ENCODE data around the gene IL18.
"Not testable (repeated sequence)": the region's sequence is repeated elsewhere in the genome, so short reads cannot be mapped to it uniquely, and the experiment has no call there.

IL18 gene

DNA sequence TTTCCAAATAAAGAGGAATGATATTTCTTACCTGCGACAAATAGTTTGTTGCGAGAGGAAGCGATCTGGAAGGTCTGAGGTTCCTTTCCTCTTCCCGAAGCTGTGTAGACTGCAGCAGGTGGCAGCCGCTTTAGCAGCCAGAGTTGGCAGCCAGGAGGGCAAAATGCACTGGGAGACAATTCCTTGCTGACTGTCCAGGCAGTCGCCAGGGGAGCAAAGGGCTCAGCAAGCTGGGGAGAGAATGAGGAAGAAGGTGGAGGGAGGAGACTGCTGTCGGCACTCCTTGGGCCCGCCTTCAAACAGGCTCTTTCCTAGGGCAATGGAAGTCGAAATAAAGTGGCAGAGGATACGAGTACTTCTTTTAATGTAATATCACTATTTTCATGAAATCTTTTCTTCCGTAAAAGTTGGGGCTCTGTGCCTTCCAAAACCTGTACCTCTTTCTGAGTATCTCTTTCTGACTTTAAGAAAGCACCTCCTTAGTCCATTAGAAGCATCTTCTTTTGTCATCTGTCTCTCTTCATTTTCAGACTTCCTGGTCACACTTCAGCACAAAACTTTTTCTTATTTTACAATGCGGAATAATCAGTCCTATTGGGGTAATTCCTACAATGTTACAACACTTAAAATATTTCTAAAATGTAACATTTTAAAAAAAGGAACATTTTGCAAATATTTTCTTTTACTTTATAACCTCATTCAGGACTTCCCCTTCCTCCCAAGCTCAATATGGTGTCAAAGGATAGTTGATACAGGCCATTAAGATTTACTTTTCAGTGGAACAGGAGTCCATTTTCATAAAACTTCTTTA is at the start of gene IL18:
TSS of gene IL18 (minus strand) at position 220 of the 811 bp plus-strand sequence. CDS start 9,041 bp downstream, outside the sequence.
- DNase-seq (ENCODE audit: low spot score), result peak; percentile 18

DNA sequence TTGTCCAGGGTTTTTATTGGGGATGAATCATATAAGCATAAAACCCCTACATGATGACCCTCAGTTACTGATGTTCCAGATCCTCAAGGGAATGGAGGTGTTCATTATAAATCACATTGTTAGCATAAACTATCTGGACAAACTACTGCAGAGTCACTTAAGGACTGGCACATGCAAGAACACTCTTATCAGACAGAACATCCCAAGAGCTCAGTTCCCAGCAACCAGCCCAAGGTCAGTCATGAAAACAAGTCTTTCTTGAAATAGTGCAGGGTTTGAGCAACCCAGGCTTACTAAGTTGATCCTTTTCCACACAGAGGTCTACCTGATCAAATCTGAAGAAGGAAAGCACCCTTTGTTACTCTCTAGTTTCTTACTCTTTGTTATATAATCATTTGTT is 48.8 kb upstream of the IL18 start:
- DNase-seq (ENCODE audit: low spot score), result no peak

DNA sequence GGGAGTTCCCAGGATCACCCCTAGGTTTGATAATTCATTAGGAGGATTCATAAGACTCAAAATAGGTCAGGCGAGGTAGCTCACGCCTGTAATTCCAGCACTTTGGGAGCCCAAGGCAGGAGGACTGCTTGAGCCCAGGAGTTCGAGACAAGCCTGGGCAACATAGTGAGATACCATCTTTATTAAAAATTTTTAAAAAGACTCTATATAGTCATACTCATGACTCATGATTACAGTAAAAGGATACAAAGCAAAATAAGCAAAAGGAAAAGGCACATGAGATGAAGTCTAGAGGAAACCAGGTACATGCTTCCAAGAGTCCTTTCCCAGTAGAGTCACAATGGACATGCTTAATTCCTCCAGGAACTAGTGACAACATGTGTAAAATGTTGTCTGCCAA is 48.4 kb upstream of the IL18 start:
- no peak for DNase-seq (ENCODE audit: low spot score)

DNA sequence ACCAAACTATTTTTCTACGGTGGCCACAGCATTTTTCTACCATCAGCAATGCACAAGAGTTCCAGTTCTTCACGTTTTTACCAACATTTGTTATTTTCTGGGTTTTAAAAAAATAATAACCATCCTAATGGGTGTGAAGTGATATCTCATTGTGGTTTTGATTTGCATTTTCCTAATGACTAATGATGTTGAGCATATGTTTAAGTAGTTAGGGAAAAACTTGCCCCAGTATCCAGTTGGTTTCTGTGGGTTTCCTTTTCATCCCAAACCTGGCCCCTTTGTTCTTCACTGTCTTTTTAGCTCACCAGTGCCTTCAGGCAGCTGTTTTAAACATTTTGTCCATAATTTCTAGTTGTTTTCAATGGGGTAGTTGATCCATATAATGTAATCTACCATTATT is 47.6 kb upstream of the IL18 start:
- DNase-seq (ENCODE audit: low spot score), result no peak

DNA sequence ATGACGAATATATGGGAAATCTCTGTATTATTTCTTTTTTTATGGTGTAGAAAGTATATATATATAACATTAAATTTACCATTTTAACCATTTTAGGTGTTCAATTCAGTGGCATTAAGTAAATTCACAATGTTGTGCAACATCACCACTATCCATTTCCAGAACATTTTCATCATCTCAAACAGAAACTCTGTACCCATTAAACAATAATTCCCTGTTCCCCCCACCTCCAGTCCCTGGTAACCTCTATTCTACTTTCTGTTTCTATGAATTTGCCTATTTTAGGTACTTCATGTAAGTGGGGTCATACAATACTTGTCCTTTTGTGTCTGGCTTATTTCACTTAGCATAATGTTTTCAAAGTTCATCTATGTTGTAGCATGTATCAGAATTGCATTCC is 47.0 kb upstream of the IL18 start:
- DNase-seq (ENCODE audit: low spot score), result no peak

DNA sequence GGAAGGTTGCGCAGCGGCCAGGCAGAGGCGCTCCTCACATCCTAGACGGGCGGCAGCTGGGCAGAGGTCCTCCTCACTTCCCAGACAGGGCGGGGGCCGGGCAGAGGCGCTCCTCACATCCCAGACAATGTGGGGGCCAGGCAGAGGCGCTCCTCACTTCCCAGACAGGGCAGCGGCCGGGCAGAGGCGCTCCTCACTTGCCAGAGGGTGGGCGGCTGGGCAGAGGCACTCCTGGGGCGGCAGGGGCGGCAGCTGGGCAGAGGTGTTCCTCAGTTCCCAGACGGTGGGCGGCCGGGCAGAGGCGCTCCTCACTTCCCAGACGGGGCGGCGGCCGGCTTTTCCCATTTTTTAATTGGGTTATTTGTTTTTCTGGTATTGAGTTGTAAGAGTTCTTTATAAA is 42.2 kb upstream of the IL18 start:
- DNase-seq (ENCODE audit: low spot score), result no peak

DNA sequence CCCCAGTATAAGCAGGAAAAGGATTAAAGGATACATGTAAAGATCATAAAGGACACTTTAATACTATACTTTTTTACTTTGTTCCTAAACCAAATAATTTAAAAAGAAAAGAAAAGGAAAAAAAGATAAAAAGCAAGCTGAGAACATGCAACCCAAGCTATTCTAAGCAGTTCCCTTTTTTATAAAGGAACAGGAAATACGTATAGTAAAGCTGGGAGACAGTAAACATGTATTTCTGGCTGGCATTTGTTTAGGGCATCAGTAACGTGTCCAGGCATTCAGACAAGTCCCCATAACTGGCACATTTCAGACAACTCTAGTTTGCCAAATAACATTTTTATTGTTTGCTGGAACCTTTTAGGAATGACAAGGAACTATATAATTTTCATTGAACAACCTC is 36.4 kb upstream of the IL18 start:
- DNase-seq (ENCODE audit: low spot score), result no peak

DNA sequence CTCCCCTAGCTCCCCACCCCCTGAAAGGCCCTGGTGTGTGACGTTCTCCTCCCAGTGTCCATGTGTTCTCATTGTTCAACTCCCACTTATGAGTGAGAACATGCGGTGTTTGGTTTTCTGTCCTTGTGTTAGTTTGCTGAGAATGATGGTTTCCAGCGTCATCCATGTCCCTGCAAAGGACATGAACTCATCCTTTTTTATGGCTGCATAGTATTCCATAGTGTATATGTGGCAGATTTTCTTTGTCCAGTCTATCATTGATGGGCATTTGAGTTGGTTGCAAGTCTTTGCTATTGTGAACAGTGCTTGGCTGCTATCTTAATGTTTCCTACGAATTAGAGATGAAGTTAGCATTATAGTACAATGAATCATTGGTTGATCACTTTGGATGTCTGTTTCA is 35.2 kb upstream of the IL18 start:
- DNase-seq (ENCODE audit: low spot score), result not testable (repeated sequence)

DNA sequence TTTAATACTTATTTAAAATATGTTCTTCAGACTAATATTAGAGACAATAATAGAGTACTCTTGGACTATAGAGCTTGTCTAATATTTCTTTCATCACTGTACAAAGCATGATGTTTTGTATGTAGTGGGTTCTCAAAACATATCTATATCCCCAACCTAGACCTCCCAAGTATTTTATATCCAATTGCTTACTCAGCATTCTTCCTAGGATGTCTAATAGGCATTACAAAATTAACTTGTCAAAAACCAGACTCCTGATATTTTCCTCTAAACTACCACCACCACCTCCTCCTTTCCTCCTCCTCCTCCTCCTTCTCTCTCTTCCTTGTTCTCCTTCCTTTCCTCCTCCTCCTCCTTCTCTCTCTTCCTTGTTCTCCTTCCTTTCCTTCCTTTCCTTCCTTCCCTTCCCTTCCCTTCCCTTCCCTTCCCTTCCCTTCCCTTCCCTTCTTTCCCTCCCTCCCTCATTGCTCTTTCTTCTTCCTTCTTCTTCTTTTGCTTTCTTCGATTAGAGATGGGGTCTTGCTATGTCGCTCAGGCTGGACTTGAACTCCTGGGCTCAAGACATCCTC is 32.7 kb upstream of the IL18 start:
- no peak for DNase-seq (ENCODE audit: low spot score)

DNA sequence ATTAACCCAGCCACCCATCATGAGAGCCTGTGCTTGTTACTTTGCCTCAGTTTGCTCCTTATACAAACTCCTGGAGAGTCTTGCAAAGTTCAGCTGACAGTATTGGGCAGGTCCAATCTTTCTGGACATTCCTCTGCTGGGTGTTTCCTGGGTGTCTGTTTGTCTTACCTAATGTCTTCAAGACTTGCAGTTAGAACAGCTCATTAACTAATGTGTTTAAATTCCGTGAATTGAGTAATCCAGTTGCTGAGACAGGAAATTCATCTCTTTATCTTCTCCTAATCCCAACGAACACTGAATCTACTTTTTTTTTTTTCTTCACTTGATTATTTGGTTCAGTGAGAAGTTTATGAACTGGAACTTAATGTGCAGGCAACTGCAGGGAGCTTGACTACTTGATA is 32.1 kb upstream of the IL18 start:
- no peak for DNase-seq (ENCODE audit: low spot score)

DNA sequence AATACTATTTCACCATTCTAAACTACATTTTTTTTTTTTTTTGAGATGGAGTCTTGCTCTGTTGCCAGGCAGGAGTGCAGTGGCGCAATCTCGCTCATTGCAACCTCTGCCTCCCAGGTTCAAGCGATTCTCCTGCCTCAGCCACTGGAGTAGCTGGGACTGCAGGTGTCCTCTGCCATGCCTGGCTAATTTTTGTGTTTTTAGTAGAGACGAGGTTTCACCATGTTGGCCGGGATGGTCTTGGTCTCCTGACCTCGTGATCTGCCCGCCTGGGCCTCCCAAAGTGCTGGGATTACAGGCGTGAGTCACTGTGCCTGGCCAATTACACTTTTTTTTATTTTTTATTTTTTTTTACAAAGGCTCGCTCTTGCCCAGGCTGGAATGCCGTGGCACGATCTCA is 31.2 kb upstream of the IL18 start:
- not testable (repeated sequence) for DNase-seq (ENCODE audit: low spot score)

DNA sequence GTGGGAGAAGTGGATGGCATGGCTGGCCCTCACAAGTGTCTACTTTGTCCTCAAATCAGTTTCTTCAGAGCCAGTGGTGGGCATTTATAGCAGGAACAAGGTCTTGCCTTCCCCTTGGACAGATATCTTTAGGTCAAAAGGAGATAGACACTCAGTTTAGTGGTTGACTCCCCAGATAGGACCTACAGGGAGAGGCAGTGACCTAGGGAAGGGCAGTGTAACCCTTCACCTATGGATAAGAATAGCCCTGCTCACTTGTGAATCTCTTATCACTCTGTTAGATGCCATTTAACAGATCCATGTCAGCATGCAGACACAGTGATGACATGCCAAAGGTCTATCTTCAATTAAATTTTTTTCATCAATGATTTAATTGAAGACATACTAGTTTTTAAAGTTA is 22.4 kb upstream of the IL18 start:
- no peak for DNase-seq (ENCODE audit: low spot score)

DNA sequence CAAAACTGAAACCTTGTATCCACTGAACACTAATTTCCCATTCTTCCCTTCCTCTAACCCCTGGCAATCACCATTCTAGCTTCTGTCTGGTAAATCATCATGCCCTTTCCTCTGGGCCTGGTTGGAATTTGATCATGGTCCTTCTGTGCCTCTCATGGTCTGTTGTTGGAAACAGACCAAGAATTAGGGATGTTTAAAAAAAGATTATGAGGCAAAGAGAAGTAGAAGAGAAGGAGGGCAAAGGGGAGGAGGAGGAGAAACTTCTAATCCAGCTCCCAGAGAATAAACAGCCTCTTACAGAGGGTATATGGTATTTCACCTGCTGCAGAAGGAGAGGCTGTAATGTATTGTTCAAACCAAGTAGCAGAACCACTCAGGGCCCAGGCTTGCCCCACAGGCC is 22.0 kb upstream of the IL18 start:
- no peak for DNase-seq (ENCODE audit: low spot score)

DNA sequence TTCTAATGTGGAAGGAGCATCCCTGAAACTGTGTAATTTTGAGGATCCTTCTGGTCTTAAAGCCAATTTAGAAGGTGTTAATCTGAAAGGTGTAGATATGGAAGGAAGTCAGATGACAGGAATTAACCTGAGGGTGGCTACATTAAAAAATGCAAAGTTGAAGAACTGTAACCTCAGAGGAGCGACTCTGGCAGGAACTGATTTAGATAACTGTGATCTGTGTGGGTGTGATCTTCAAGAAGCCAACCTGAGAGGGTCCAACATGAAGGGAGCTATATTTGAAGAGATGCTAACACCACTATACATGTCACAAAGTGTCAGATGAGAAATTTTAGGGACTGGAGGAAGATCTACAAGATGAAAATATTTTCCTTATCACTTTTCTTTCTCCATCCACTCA is 19.0 kb upstream of the IL18 start:
- no peak for DNase-seq (ENCODE audit: low spot score)

DNA sequence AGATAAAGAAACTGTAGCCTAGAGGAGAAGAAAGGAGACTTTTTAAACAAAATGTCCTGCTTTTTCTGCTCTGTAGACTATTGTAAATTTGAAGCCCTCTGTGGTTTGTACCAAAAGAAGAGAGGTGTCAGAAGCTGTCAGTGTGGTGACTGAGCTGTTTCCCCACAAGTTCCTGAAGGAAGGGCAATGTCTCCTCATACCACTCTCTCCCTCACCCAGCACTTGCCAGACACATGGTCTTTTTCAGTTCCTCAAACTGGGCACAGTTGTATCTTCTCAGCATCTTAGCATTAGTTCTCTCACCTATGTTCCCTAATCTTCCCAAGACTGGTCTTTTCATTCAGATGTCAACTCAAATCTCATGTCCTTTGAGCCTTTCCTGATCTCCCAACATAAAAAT is 15.7 kb upstream of the IL18 start:
- DNase-seq (ENCODE audit: low spot score), result no peak

DNA sequence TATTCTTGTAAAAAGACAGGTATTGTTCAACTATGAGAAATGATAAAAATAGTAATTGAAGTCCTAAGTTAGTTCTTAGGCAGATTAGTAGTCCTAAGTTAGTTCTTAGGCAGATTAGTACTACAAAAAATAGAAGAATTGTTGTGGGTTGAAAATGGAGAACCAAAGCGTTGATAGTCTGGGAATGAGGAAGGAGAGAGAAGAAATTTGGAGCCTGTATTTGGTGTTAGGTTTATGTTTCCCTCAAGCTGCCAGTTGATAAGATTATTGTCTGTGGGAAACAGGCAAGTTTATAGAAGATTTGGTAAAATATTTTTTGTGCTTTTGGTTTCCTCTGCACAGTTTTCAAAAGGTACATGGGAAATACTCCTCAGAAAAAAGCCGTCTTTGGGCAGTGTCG is 15.0 kb upstream of the IL18 start:
- no peak for DNase-seq (ENCODE audit: low spot score)

DNA sequence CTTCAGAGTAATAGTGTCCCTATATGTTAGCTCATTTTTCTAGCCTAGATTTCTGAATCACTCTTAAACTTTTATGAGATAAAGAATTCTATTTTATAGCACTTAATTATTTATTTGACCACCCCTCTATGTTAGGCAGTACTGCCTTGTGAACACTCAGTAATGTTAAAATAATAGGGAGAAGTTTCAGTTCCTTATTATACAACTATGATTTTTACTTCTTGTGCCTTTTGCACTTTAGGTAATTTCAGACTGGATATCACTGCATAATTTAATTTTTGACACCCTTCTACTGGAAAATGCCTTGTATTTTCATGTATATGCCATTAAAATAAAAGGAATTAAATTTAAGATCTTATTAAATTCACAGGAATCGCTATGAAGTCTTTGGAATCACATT is 14.5 kb upstream of the IL18 start:
- no peak for DNase-seq (ENCODE audit: low spot score)

DNA sequence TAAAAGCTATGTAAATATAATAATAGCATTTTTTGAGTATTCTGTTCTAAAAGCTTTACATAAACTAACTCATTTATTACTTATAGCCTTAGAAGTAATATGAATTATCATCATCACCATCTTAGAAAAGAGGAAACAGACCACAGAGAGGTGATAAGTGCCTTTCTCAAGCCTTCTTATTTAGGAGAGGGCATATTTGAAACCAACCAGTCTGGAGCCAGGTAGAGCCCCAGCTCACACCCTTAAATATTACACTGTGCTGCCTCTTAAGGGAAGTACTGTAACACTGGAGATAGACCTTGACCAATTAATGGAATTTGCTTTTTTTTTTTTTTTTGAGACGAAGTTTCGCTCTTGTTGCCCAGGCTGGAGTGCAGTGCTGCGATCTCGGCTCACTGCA is 13.7 kb upstream of the IL18 start:
- DNase-seq (ENCODE audit: low spot score), result no peak

DNA sequence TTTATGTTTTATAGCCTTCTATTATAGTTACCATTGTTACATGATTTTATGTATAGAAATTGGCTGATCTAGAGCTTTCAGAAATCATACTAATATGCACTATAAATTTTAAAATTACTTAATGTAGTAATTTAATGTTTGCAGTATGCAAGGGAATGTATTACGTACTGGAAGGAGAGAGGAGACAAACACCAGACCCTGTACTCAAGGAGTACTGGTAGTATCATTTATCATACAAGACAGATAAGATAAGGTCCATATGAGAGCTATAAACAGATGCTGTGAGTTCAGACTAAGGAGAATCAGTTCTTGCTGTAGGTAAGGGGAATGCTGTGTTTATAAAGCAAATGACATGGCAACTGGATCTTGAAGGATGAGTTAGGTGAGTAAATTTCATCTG is 12.2 kb upstream of the IL18 start:
- DNase-seq (ENCODE audit: low spot score), result no peak

DNA sequence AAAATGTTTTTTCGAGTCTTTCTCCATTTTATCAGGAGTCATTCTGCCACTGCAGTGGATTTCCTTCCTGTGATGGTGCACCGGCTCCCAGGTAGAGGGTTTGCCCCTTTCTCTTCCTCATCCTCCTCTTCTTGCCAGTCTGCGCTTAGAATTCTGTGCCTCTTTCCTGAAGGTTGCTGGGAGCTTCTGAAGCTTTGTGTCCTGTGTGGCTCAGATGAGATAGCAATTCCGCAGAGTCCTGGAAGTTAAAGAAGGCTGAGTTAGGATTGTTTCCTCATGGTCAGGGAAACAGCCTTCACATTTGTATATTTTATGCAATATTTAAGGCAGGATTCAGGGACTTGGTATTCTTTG is 11.7 kb upstream of the IL18 start:
- DNase-seq (ENCODE audit: low spot score), result no peak

DNA sequence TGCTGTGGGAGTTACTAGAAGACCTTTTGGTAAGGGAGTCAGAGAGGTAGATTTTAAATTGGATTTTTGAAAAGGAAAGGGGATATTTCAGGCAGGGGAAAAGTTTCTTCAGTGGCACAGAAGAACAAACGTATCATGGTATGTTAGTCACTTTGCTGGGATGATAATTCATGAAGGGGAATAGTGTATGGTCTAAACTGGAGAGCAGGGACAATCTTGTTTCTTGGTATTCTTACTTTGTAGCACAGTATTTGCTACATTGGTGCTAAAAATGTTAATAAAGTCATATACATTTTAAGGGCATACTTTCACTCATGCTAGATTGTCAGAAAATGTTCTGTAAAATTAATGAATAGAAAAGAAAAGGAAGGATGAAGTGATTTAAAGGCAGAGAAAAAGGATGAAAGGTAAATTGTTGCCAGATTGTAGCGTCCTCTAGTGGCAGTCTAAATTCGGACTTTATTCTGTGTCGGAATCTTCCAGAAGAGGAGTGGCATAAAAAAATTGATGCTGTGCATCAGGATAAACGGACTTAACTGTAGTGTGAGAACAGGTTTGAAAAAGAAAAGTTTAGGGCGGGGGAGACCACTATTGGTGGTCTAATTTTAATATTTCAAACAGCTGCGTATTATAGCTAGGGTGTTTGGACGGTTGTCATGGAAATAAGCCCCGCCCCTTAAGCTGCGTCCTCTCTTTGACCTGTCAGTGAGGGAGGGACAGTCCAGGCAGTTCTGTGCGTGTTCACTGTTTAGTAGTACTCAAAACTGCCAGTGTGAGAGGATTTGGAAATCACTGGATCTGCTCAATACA is 11.1 kb upstream of the IL18 start, which contains the start of gene BCO2:
TSS of gene BCO2 (plus strand) at position 724 of the 810 bp plus-strand sequence. CDS start 90 bp downstream, outside the sequence.
- peak; percentile 63 for DNase-seq (ENCODE audit: low spot score)

DNA sequence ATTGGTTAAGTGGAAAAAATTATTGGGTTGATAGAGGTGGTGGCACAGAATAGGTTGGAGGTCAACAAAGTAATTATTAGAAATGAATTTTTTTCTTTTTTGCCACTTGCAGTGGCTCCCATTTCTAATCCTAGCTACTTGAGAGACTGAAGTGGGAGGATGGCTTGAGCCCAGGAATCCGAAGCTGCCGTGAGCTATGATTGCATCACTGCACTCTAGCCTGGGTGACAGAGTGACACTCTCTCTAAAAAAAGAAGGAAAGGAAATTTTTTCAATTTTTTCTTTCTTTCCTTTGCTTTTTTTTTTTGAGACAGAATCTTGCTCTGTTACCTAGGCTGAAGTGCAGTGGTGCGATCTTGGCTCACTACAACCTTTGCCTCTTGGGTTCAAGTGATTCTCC is 9.3 kb upstream of the IL18 start:
- DNase-seq (ENCODE audit: low spot score), result no peak

DNA sequence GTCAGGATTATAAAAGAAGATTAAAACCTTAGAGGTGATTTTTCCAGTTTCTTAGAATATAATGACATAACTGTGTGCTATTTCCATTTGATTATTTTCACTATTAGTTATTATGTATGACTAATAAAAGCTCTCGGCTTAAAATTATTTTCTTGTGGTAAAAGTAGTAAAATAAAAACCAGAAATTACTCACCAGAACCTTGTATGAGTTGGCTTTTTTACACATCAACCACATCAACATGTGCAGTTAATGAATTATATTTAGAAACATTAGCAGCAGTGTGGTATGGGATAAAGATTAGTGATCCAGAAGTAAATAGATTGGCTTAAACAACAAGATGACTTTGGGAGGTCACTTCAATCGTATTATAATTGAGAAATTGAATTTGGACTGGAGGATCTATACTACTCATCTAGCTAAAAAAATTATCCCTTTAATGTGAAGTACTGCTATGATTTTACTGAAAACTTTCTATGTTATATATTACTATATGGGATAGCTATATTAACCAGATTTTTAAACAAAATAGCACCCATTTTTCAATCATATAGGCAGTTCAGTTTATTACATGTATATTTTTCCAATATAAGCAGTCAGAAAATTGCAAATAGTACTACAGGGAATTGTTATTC is 8.6 kb upstream of the IL18 start:
- DNase-seq (ENCODE audit: low spot score), result no peak
